RWPE1 (cell line): ENCODE data around the gene LRRC32.
"Not testable (repeated sequence)": the region's sequence is repeated elsewhere in the genome, so short reads cannot be mapped to it uniquely, and the experiment has no call there.

Experiments
- CTCF ChIA-PET: fragments of 350-600 bp; sonication (Branson Sonifier 250); formaldehyde crosslinking; extraction: SDS; loops from one replicate; lab custom pipeline; 2021; lab: Yijun Ruan, JAX
- POLR2A ChIA-PET: fragments of 400-600 bp; formaldehyde crosslinking; extraction: SDS; loops from one replicate; lab custom pipeline; 2020; ENCODE audit warnings: antibody characterized with exemption; ENCODE audit not compliant: low non-redundant PET; lab: Yijun Ruan, JAX
- DNase-seq: peaks from one replicate; pipeline ENCODE4 v3.0.0; 2012; ENCODE audit warnings: low spot score
- H3K27ac ChIP-seq: fragments of 450-650 bp; 2 replicates; pipeline ENCODE4 v1.5.1; 2017
- CTCF ChIP-seq: fragments of 450-650 bp; conservative IDR thresholded peaks from 2 replicates; pipeline ENCODE4 v1.5.1; 2017; ENCODE audit warnings: low read depth, mild to moderate bottlenecking

LRRC32 gene

GRCh38 chr11:76614471-76615179, 55.9 kb downstream of the LRRC32 start:
- no peak overlapping the region for H3K27ac ChIP-seq
- POLR2A ChIA-PET, result interaction anchor here (0.5 kb wide), 1 partner anchor 1254 kb away, joined by 3 read pairs; no protein-coding TSS in a partner anchor
- TF ChIP-seq CTCF, result no peak
- DNase-seq, result no peak
- CTCF ChIA-PET, result interaction anchor here (0.6 kb wide), 1 partner anchor 87 kb away, joined by 3 read pairs; no protein-coding TSS in a partner anchor

GRCh38 chr11:76613901-76614300, 56.6 kb downstream of the LRRC32 start:
- CTCF ChIA-PET, result no interaction called here
- no peak for TF ChIP-seq CTCF
- no peak for DNase-seq
- POLR2A ChIA-PET, result no interaction called here
- H3K27ac ChIP-seq, result no peak overlapping the region

- no peak overlapping the region for H3K27ac ChIP-seq
- ChIA-PET POLR2A (no interaction called here), CTCF (no interaction called here)
- TF ChIP-seq CTCF, result no peak
- no peak for DNase-seq
These were observed 58.3 kb downstream of the LRRC32 start for GRCh38 chr11:76612226-76612625.

GRCh38 chr11:76610871-76611475, 59.6 kb downstream of the LRRC32 start:
- no peak for DNase-seq
- POLR2A ChIA-PET, result no interaction called here
- no peak for TF ChIP-seq CTCF
- CTCF ChIA-PET, result no interaction called here
- H3K27ac ChIP-seq, result no peak overlapping the region

- no peak for TF ChIP-seq CTCF
- ChIA-PET CTCF (interaction anchor here (0.5 kb wide), 1 partner anchor 59 kb away, joined by 4 read pairs; no protein-coding TSS in a partner anchor), POLR2A (no interaction called here)
- DNase-seq, result no peak
- H3K27ac ChIP-seq, result no peak overlapping the region
These were observed 60.2 kb downstream of the LRRC32 start for GRCh38 chr11:76610371-76610770.

- no peak for DNase-seq
- ChIA-PET POLR2A (no interaction called here), CTCF (interaction anchor here (0.5 kb wide), 2 partner anchors 59 to 460 kb away, joined by 4 read pairs; no protein-coding TSS in a partner anchor)
- no peak overlapping the region for H3K27ac ChIP-seq
- no peak for TF ChIP-seq CTCF
These were observed 60.7 kb downstream of the LRRC32 start for GRCh38 chr11:76609736-76610370.

- DNase-seq, POLR2A ChIA-PET, H3K27ac ChIP-seq, CTCF ChIA-PET: not testable (repeated sequence)
These were observed 61.6 kb downstream of the LRRC32 start for GRCh38 chr11:76608879-76609460.

GRCh38 chr11:76608228-76608627, 62.3 kb downstream of the LRRC32 start:
- POLR2A ChIA-PET, DNase-seq, H3K27ac ChIP-seq, CTCF ChIA-PET: not testable (repeated sequence)
